HEK293 (cell line): ENCODE measurements around the gene PSMA7.

Source experiments
- BCL11B ChIP-seq: fragments of 450-650 bp; formaldehyde crosslinking; IDR thresholded peaks from 2 replicates; pipeline ENCODE4 v1.5.1; 2016; ENCODE audit warnings: low read depth, missing biosample characterization, missing genetic modification characterization
- CTCF ChIP-seq: fragments of 450-650 bp; formaldehyde crosslinking; IDR thresholded peaks from 2 replicates; pipeline ENCODE4 v1.5.1; 2016; ENCODE audit warnings: missing biosample characterization, missing genetic modification characterization
- REPIN1 ChIP-seq: fragments of 450-650 bp; formaldehyde crosslinking; IDR thresholded peaks from 2 replicates; pipeline ENCODE4 v1.5.1; 2017; ENCODE audit warnings: missing biosample characterization, missing genetic modification characterization, low read depth
- REST ChIP-seq: fragments of 450-650 bp; formaldehyde crosslinking; IDR thresholded peaks from 2 replicates; pipeline ENCODE4 v1.5.1; 2016; ENCODE audit warnings: missing biosample characterization, missing genetic modification characterization
- ZBTB1 ChIP-seq: fragments of 450-650 bp; formaldehyde crosslinking; IDR thresholded peaks from 2 replicates; pipeline ENCODE4 v1.5.1; 2016; ENCODE audit warnings: missing biosample characterization, missing genetic modification characterization
- ZNF248 ChIP-seq: fragments of 450-650 bp; formaldehyde crosslinking; IDR thresholded peaks from 2 replicates; pipeline ENCODE4 v1.5.1; 2017; ENCODE audit warnings: missing biosample characterization, missing genetic modification characterization
- ZNF558 ChIP-seq: fragments of 450-650 bp; formaldehyde crosslinking; IDR thresholded peaks from 2 replicates; pipeline ENCODE4 v1.5.1; 2016; ENCODE audit warnings: missing biosample characterization, missing genetic modification characterization
- ZNF561 ChIP-seq: fragments of 450-650 bp; IDR thresholded peaks from 2 replicates; pipeline ENCODE4 v1.5.1; 2018; ENCODE audit warnings: missing biosample characterization, missing genetic modification characterization, borderline replicate concordance
- ZNF660 ChIP-seq: fragments of 450-650 bp; IDR thresholded peaks from 2 replicates; pipeline ENCODE4 v1.5.1; 2018; ENCODE audit warnings: missing biosample characterization, mild to moderate bottlenecking, missing genetic modification characterization
- ZNF785 ChIP-seq: fragments of 450-650 bp; formaldehyde crosslinking; IDR thresholded peaks from 2 replicates; pipeline ENCODE4 v1.5.1; 2016; ENCODE audit warnings: missing biosample characterization, missing genetic modification characterization
- ZSCAN18 ChIP-seq: fragments of 450-650 bp; formaldehyde crosslinking; IDR thresholded peaks from 2 replicates; pipeline ENCODE4 v1.5.1; 2016; ENCODE audit warnings: missing biosample characterization, missing genetic modification characterization

- no peak for TF ChIP-seq ZNF558 (tag by site-specific recombination)
- no peak for TF ChIP-seq CTCF
- no peak for TF ChIP-seq ZNF248
- no peak for TF ChIP-seq REST (tag by site-specific recombination)
- TF ChIP-seq BCL11B (tag by site-specific recombination), result no peak
- TF ChIP-seq ZBTB1 (tag by site-specific recombination), result no peak
- no peak for TF ChIP-seq ZNF660 (tag by site-specific recombination)
- no peak for TF ChIP-seq REPIN1 (tag by site-specific recombination)
- TF ChIP-seq ZSCAN18 (tag by site-specific recombination), result no peak
- TF ChIP-seq ZNF561 (tag by site-specific recombination), result no peak
- TF ChIP-seq ZNF785, result no peak
Measured at GRCh38 chr20:62175711-62176110, 32.5 kb upstream of the PSMA7 start.
